SU-DHL-6 (cell line): Measurements from ENCODE around the gene CRYBB1.
A peak's percentile ranks its signal among the peaks of the same experiment; 100 is the strongest.

Source experiments
- H2AFZ ChIP-seq: fragments of 200-600 bp; sonication (generic); 2 replicates; pipeline ENCODE4 v1.6.1; 2014; ENCODE audit warnings: low read depth, mild to moderate bottlenecking, moderate library complexity, mixed read lengths, antibody characterized with exemption, low read length; ENCODE audit not compliant: severe bottlenecking
- H3F3A ChIP-seq: fragments of 200-600 bp; shearing (Covaris generic); 2 replicates; pipeline ENCODE4 v1.6.0; 2016; ENCODE audit warnings: antibody characterized with exemption, mild to moderate bottlenecking; ENCODE audit not compliant: insufficient read depth
- H3K27ac ChIP-seq: fragments of 200-600 bp; sonication (generic); 2 replicates; pipeline ENCODE4 v1.5.1; 2016; ENCODE audit warnings: low read depth, mild to moderate bottlenecking, low read length, moderate library complexity, mixed read lengths
- H3K27me3 ChIP-seq: fragments of 200-600 bp; sonication (generic), shearing (Covaris generic); 2 replicates; pipeline ENCODE4 v1.6.0; 2014; ENCODE audit warnings: mild to moderate bottlenecking, low read length
- H3K36me3 ChIP-seq: fragments of 200-600 bp; sonication (generic); 2 replicates; pipeline ENCODE4 v1.6.1; 2014; ENCODE audit warnings: mild to moderate bottlenecking, low read length, mixed read lengths
- H3K4me2 ChIP-seq: fragments of 300-600, 200-600 bp; shearing (Covaris generic), sonication (generic); 2 replicates; pipeline ENCODE4 v1.6.0; 2014; ENCODE audit warnings: low read length, low read depth, mild to moderate bottlenecking; ENCODE audit not compliant: poor library complexity, severe bottlenecking
- H3K4me3 ChIP-seq: fragments of 200-600 bp; sonication (generic); 2 replicates; pipeline ENCODE4 v1.5.1; 2014; ENCODE audit warnings: antibody characterized with exemption, low read length, mild to moderate bottlenecking, mixed read lengths; ENCODE audit not compliant: insufficient read depth, poor library complexity, severe bottlenecking
- H3K79me2 ChIP-seq: fragments of 200-600 bp; sonication (generic); 2 replicates; pipeline ENCODE4 v1.6.1; 2014; ENCODE audit warnings: mild to moderate bottlenecking, low read length, moderate library complexity; ENCODE audit not compliant: insufficient read depth
- H3K9ac ChIP-seq: fragments of 200-600 bp; sonication (generic); 2 replicates; pipeline ENCODE4 v1.7.0; 2014; ENCODE audit warnings: mild to moderate bottlenecking, low read length
- H3K9me2 ChIP-seq: fragments of 200-600 bp; sonication (generic); replicated peaks from 2 replicates; pipeline ENCODE4 v1.6.1; 2014; ENCODE audit warnings: low read length; ENCODE audit not compliant: insufficient read depth
- H3K9me3 ChIP-seq: fragments of 200-600 bp; sonication (generic); 2 replicates; pipeline ENCODE4 v1.6.1; 2014; ENCODE audit warnings: low read length, mixed read lengths; ENCODE audit not compliant: insufficient read depth
- H4K20me1 ChIP-seq: fragments of 200-600 bp; sonication (generic); 2 replicates; pipeline ENCODE4 v1.6.1; 2014; ENCODE audit warnings: low read depth, mild to moderate bottlenecking, antibody characterized with exemption, low read length, moderate library complexity, mixed read lengths
- EZH2phosphoT487 ChIP-seq: fragments of 200-600 bp; sonication (generic), shearing (Covaris generic); conservative IDR thresholded peaks from 2 replicates; pipeline ENCODE4 v1.6.1; 2018; ENCODE audit warnings: mild to moderate bottlenecking, antibody characterized with exemption, low read length, moderate library complexity, mixed read lengths
- TF ChIP-seq, protein P1 (sequence below): fragments of 200-600 bp; sonication (generic); IDR thresholded peaks from one replicate; pipeline ENCODE4 v1.5.1; 2017; ENCODE audit warnings: antibody characterized with exemption, mild to moderate bottlenecking, low read length, moderate library complexity; ENCODE audit not compliant: insufficient read depth, poor library complexity, severe bottlenecking

CRYBB1 gene

DNA sequence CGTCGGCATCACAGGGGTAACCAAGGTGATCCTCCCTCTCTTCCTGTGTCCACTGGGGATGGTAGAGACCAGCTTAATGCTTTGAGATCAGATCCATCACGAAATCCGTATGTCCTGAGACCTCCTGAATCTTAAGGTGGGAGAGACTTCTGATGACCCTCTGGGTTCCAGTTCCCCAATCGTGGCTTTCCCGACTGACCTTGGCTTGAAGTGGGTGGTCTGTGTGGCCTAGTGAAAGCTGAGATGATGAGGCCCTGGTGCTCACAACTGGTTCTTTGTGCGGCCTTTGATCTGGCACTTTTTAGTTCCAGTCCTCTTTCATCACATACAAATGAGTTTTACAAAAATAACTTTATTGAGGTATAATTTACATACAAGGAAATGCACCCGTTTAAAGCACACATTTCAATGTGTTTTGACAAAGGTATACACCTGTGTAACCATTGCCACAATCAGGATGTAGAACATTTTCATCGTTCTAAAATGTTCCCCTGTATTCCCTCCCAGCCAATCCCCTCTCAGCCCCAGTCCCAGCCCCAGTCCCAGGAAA is 45.6 kb upstream of the CRYBB1 start:
- Histone ChIP-seq H3K36me3 (no peaks in the 10 kb centered on the region), H4K20me1 (no peaks in the 10 kb centered on the region), H3K27ac (peak overlapping the region; percentile 74), H2AFZ (no peak overlapping the region), H3K4me3 (peak overlapping the region; percentile 10), H3K9me3 (no peaks in the 10 kb centered on the region), H3F3A (peaks cover 15% of the 10 kb centered on the region), H3K4me2 (peak overlapping the region; percentile 61), H3K9ac (peak overlapping the region; percentile 29; the same call in 1 of the 2 replicates), H3K79me2 (no peaks in the 10 kb centered on the region), H3K27me3 (no peaks in the 10 kb centered on the region), H3K9me2 (no peaks in the 10 kb centered on the region)
- TF ChIP-seq, protein P1, sequence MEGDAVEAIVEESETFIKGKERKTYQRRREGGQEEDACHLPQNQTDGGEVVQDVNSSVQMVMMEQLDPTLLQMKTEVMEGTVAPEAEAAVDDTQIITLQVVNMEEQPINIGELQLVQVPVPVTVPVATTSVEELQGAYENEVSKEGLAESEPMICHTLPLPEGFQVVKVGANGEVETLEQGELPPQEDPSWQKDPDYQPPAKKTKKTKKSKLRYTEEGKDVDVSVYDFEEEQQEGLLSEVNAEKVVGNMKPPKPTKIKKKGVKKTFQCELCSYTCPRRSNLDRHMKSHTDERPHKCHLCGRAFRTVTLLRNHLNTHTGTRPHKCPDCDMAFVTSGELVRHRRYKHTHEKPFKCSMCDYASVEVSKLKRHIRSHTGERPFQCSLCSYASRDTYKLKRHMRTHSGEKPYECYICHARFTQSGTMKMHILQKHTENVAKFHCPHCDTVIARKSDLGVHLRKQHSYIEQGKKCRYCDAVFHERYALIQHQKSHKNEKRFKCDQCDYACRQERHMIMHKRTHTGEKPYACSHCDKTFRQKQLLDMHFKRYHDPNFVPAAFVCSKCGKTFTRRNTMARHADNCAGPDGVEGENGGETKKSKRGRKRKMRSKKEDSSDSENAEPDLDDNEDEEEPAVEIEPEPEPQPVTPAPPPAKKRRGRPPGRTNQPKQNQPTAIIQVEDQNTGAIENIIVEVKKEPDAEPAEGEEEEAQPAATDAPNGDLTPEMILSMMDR: no peak

DNA sequence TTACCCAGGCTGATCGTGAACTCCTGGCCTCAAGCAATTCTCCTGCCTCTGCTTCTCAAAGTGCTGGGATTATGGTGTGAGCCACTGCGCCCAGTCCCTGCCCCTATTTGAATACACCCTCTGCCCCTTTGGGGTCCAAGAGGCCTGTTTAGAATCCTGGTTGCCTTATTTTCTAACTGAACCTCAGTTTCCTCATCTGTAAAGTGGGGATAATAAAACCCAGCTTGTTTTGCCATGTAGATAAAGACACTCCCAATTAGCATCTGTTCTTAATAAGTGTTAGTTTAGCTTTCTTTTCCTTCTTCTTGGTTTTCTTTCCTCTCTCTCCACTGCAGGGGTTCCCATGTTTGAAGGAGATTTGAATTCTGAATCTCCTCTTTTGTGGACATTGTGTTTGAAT is 44.3 kb upstream of the CRYBB1 start:
- H4K20me1 ChIP-seq: no peaks in the 10 kb centered on the region
- no peaks in the 10 kb centered on the region for H3K9me3 ChIP-seq
- TF ChIP-seq EZH2phosphoT487: no peak
- TF ChIP-seq, protein P1: no peak
- H3K27ac ChIP-seq: no peak overlapping the region
- peaks cover 15% of the 10 kb centered on the region for H3F3A ChIP-seq
- no peak overlapping the region for H3K9ac ChIP-seq
- no peak overlapping the region for H3K4me3 ChIP-seq
- no peak overlapping the region for H2AFZ ChIP-seq
- H3K4me2 ChIP-seq: no peak overlapping the region
- H3K27me3 ChIP-seq: no peaks in the 10 kb centered on the region
- H3K79me2 ChIP-seq: no peaks in the 10 kb centered on the region
- H3K9me2 ChIP-seq: no peaks in the 10 kb centered on the region
- no peaks in the 10 kb centered on the region for H3K36me3 ChIP-seq

DNA sequence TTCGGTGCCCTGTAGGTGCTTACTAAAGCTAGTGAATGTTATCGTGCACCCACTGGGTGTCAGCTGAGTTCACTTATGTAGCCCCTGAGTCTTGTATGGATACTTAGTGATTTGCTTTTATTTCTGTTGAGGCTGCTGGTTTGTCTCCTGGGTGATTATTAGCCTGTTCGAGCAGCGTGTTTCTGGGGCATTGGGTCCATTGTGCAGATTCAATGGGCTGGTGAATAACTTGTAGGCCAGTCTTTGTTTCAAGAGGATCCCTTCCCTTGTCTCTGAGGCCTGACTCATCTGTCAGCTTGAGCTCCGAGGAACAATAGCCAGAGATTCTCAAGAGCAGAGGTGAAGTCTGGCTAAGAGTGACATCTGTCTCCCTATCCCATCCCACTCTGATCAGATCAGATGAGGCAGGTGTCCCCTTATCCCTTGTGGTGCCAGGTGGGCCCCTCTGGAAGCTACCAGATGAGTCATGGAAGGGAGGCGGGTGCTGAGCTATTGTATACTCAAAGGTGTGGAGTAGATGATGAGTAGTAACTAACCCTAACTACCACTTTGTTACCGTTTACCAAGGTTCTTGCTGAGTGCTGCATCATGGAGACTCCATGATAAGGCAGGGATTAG is 43.2 kb upstream of the CRYBB1 start:
- Histone ChIP-seq H3K9ac (no peak overlapping the region), H3K4me3 (no peak overlapping the region), H3K9me2 (no peaks in the 10 kb centered on the region), H3K4me2 (no peak overlapping the region), H3K27ac (no peak overlapping the region), H2AFZ (no peak overlapping the region), H4K20me1 (no peaks in the 10 kb centered on the region), H3K36me3 (no peaks in the 10 kb centered on the region), H3K9me3 (no peaks in the 10 kb centered on the region), H3K79me2 (no peaks in the 10 kb centered on the region), H3K27me3 (no peaks in the 10 kb centered on the region), H3F3A (peaks cover 15% of the 10 kb centered on the region)
- no peak for TF ChIP-seq EZH2phosphoT487
- TF ChIP-seq, protein P1: no peak
